Measurements from ENCODE around the gene ZDHHC12.
"Not testable (repeated sequence)": the region's sequence is repeated elsewhere in the genome, so short reads cannot be mapped to it uniquely, and the experiment has no call there.

The ZDHHC12 gene

DNA sequence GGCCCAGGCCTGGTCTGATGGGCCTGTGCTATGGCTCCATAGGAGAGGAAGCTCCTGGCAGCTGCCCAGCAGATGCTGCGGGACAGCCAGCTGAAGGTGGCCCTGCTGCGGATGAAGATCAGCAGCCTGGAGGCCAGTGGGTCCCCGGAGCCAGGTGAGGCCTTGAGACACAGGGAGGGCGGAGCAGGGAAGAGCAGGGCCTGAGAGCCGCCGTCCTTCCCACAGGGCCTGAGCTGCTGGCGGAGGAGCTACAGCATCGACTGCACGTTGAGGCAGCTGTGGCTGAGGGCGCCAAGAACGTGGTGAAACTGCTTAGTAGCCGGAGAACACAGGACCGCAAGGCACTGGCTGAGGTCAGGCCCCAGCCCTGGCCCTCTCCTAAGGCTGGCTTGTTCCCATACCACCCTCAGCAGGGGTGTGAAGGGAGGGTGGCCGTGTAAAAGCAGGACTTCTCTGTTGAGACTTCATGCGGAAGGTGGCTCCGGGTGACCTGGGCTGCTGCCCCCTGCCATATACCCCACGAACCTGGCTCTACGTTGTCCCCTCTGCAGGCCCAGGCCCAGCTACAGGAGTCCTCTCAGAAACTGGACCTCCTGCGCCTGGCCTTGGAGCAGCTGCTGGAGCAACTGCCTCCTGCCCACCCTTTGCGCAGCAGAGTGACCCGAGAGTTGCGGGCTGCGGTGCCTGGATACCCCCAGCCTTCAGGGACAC is 17.1 kb downstream of the ZDHHC12 start:
- DNase-seq: no peak

- DNase-seq: no peak
Measured at GRCh38 chr9:128706045-128706444, 17.9 kb downstream of the ZDHHC12 start.

GRCh38 chr9:128705051-128705965 is 18.6 kb downstream of the ZDHHC12 start:
- DNase-seq: no peak

DNA sequence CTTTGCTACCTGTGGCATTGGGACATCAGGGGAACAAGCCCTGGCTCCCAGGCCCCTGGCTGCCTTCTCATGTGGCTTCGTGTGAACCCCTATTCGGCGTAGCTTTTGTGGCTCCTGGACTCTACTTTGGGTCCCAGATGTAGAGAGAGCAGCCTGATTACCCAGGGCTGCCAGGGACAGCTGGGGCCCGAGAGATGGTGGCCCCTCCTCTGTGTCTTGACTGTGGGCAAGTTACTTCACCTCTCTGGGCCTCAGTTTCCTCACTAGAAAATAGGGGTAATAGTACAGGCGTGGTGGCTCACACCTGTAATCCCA is 19.6 kb downstream of the ZDHHC12 start:
- DNase-seq: no peak

- DNase-seq: no peak
Measured at GRCh38 chr9:128703616-128704355, 20.1 kb downstream of the ZDHHC12 start.

DNA sequence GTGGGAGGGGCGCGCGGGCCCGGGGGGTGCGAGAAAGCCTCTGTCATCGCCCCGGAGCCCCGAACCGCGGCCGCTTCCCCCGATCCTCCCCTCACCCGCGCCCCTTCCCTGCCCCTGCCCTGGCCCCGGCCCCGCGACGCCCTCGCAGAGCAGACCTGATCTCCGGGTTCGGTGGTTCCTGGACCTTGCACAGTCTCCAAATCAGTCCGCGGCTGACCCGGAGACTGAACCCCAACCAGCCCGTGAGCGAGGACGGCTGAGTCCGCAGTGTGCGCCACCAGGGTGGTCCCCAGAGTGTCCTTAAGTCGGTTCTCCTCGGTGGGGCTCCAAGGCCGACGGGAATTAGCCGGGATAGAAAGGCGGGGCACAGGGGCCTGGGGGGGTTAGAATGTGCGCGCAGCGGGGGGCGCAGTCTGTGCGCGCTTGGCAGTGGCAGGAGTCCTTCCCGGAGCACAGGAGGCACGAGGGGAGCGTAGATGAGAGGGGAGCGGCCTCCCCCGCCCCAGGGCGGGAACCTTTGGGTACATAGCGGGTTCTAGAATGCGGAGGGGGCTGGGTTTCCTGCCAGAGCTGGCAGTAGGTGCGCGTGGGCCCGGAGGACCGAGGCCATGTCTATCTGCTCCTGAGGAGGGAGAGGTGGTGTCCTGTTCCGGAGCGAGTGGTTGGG is 20.8 kb downstream of the ZDHHC12 start:
- no peak for DNase-seq

DNA sequence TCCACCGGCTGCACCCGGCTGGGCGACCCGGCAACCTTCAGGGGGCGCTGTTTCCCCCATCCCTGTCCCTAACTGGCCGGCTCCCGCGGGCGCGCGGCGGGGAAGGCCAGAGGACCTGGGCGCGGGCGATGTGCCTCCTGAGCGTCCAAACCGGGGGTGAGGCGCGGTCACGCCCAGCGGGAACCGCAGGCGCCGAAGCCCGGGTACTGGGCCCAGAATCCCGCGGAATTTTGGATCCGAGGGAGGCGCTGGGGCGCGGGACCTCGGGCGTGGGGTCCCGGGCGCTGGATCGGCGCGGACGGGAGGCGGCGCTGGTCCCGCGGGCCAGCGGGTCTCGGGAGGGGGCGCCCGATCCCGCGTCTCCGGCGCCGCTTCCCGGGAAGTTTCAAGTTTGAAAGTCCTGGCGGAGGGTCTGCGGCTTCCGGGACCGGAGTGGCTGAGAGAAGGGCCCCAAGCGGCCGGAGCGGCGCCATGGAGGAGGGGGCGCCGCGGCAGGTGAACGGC is 21.4 kb downstream of the ZDHHC12 start, which contains the start of gene PKN3:
PKN3 (plus strand) TSS at position 59 of the 504 bp plus-strand sequence; CDS start at position 472, 413 bp downstream.
- DNase-seq: peak; percentile 71

GRCh38 chr9:128701227-128701854 is 22.6 kb downstream of the ZDHHC12 start:
- DNase-seq: no peak

GRCh38 chr9:128699096-128699795 is 24.7 kb downstream of the ZDHHC12 start:
- not testable (repeated sequence) for DNase-seq

DNA sequence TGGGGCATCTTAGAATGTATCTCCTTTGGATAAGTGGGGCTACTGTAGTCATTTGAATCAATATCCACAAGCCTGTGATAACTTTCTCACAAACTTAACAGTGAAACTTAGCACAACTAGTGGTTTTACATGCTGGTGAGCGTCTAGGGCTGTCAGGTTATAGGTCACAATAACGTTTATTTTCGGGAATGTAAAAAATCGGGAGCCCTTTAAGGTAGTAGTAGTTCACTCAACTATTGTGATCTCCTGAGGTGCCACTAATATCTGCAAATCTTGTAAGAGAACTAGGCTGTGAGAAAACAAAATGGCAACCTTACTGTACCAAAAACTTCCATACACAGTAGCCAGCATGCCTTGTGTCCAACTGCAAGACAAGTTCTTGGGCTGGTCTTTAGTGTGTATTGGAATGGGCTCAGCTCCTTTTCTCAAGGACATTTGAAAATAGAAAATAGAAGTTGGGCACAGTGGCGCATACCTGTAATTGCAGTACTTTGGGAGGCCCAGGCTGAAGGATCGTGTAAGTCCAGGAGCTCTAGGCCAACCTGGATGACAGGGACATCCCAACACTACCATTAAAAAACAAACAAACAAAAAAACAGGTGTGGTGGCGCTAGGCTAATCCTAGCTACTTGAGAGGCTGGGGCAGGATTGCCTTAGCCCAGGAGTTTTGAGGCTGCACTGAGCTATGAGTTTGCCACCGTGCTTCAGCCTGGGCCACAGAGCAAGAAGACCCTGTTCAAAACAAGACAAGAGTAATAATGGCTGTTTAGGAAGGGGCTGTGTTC is 26.8 kb downstream of the ZDHHC12 start:
- DNase-seq: no peak

DNA sequence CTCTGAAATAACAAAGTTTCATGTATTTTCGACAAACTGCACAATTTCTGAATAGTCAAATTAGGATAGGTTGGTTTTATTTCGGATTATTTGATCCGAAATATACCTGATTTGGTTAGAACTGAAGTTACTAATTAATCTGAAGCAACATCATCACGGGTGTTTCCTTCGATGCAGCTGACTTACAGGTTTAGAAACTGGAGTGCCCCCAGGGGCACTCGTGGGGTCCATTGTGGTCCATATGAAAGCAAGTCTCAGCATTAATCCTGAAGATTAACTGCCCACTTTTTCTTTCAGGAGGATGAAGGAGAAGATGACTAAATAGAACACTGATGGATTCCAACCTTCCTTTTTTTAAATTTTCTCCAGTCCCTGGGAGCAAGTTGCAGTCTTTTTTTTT is 29.6 kb downstream of the ZDHHC12 start:
- DNase-seq: no peak

DNA sequence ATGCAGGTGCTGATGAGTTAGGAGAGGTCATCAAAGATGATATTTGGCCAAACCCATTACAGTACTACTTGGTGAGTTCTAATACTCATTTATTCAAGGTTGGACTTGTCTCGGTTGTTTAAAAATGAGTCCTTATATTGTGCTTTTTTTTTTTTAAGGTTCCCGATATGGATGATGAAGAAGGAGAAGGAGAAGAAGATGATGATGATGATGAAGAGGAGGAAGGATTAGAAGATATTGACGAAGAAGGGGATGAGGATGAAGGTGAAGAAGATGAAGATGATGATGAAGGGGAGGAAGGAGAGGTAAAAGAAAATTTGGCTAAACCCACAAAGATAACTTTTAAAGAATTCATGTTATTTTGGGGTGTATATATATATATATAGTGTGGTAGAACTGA is 30.2 kb downstream of the ZDHHC12 start:
- DNase-seq: not testable (repeated sequence)

GRCh38 chr9:128690684-128691034 is 33.3 kb downstream of the ZDHHC12 start:
- DNase-seq: no peak

- no peak for DNase-seq
Measured at GRCh38 chr9:128689820-128690683, 33.9 kb downstream of the ZDHHC12 start.

DNA sequence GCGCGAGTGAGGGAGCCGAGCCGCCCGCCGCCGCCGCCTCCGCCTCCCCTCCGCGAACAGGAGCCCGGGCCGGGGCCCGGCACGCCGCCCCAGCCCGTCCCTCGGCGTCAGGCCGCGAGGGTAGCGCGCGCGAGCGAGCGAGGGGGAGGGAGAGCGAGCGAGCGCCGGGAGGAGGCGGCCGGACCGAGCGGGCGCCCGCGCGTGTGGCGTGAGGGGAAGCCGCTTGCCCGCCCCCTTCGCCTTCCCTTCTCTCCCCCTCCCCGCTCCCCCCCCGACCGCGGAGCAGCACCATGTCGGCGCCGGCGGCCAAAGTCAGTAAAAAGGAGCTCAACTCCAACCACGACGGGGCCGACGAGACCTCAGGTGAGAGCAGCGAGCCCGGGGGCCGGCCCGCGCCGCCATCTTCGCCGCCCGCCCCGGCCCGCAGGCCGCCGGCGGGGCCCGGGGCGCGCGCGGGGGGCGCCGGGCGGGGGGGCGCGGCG is 34.6 kb downstream of the ZDHHC12 start:
- DNase-seq: no peak

- peak; percentile 81 for DNase-seq
Measured at GRCh38 chr9:128688501-128689292, 35.2 kb downstream of the ZDHHC12 start, which contains the start of gene SET. Gene SET (plus strand): TSS chr9:128689222. CDS start chr9:128689583, 361 bp downstream.

GRCh38 chr9:128687453-128687852 is 36.5 kb downstream of the ZDHHC12 start:
- DNase-seq: no peak

Data from SHP77 treated with DMSO at 0.1 percent for 48 hours (cell line).